ENCODE results near the gene THNSL1.
"Not testable (repeated sequence)": the region's sequence is repeated elsewhere in the genome, so short reads cannot be mapped to it uniquely, and the experiment has no call there.

THNSL1 gene

GRCh38 chr10:24998044-24998443 is 18.4 kb upstream of the THNSL1 start:
- DNase-seq, result no peak

GRCh38 chr10:25011591-25011990 is 4.8 kb upstream of the THNSL1 start:
- not testable (repeated sequence) for DNase-seq

GRCh38 chr10:25014579-25014978 is 1.8 kb upstream of the THNSL1 start:
- no peak for DNase-seq

- DNase-seq, result peak; percentile 89 to 96
Measured at GRCh38 chr10:25015828-25016375, 510 bp upstream of the THNSL1 start, which contains the start of gene ENKUR. Gene ENKUR, minus strand, starts transcription at chr10:25016158. Its CDS starts 222 bp downstream, at chr10:25015936.

- DNase-seq, result peak in 1 of 2 donors; percentile 75
Measured at GRCh38 chr10:25017154-25017590, 760 bp downstream of the THNSL1 start.

GRCh38 chr10:25017661-25018060 is 1.2 kb downstream of the THNSL1 start:
- DNase-seq, result no peak

GRCh38 chr10:25018703-25019102 is 2.3 kb downstream of the THNSL1 start:
- no peak for DNase-seq

GRCh38 chr10:25023278-25023677 is 6.9 kb downstream of the THNSL1 start:
- DNase-seq, result no peak

GRCh38 chr10:25024528-25024927 is 8.1 kb downstream of the THNSL1 start:
- DNase-seq, result no peak

GRCh38 chr10:25026463-25026862 is 10.1 kb downstream of the THNSL1 start:
- peak in 1 of 2 donors; percentile 53 for DNase-seq

- no peak for DNase-seq
Measured at GRCh38 chr10:25028711-25029110, 12.3 kb downstream of the THNSL1 start.

GRCh38 chr10:25029519-25029918 is 13.1 kb downstream of the THNSL1 start:
- DNase-seq, result no peak

GRCh38 chr10:25036381-25036780 is 20.0 kb downstream of the THNSL1 start:
- no peak for DNase-seq

GRCh38 chr10:25038325-25038724 is 21.9 kb downstream of the THNSL1 start:
- DNase-seq, result no peak

- no peak for DNase-seq
Measured at GRCh38 chr10:25039531-25039930, 23.1 kb downstream of the THNSL1 start.

GRCh38 chr10:25046641-25047040 is 30.2 kb downstream of the THNSL1 start:
- peak in 1 of 2 donors; percentile 25 for DNase-seq

GRCh38 chr10:25047088-25047487 is 30.7 kb downstream of the THNSL1 start:
- no peak for DNase-seq

GRCh38 chr10:25047591-25048301 is 31.3 kb downstream of the THNSL1 start:
- DNase-seq, result peak in 1 of 2 donors; percentile 60

GRCh38 chr10:25048450-25048849 is 32.0 kb downstream of the THNSL1 start:
- DNase-seq, result no peak

GRCh38 chr10:25049966-25050365 is 33.6 kb downstream of the THNSL1 start:
- no peak for DNase-seq

- no peak for DNase-seq
Measured at GRCh38 chr10:25050402-25050801, 34.0 kb downstream of the THNSL1 start.

GRCh38 chr10:25052012-25052411 is 35.6 kb downstream of the THNSL1 start:
- DNase-seq, result no peak

- DNase-seq, result no peak
Measured at GRCh38 chr10:25056726-25057125, 40.3 kb downstream of the THNSL1 start.

GRCh38 chr10:25057886-25058285 is 41.5 kb downstream of the THNSL1 start:
- no peak for DNase-seq

GRCh38 chr10:25059990-25060389 is 43.6 kb downstream of the THNSL1 start:
- DNase-seq, result no peak
